WTC11 (cell line): Measurements from ENCODE around the gene GMIP. TPM values are rescaled to one million over a fixed set of nuclear protein-coding genes. Genes with fewer than 3 reads are reported as not detected.

ENCODE experiments used
- ATAC-seq: fragments of 200-7000 bp; cut with Tn5 transposase; 2 replicates; pipeline ENCODE4 v1.10.0; 2021; ENCODE audit warnings: mild to moderate bottlenecking, moderate library complexity
- CTCF ChIA-PET: fragments of 300-600 bp; sonication (Branson Sonifier 250); formaldehyde crosslinking; loops from one replicate; lab custom pipeline; 2021; ENCODE audit warnings: antibody characterized with exemption; lab: Charles Lee
- POLR2A ChIA-PET: fragments of 350-600 bp; sonication (Branson Sonifier 250); formaldehyde crosslinking; loops from one replicate; lab custom pipeline; 2021; ENCODE audit warnings: antibody characterized with exemption; lab: Charles Lee
- DNase-seq: peaks from one replicate; pipeline ENCODE4 v3.0.0; 2021; ENCODE audit warnings: low spot score
- H3K27ac Mint-ChIP-seq: 2 replicates; pipeline ENCODE4 v1.8.0; 2021; ENCODE audit warnings: mixed read lengths
- H3K27me3 Mint-ChIP-seq: 2 replicates; pipeline ENCODE4 v1.8.0; 2021; ENCODE audit warnings: low read depth, mild to moderate bottlenecking, moderate library complexity, mixed read lengths
- H3K36me3 Mint-ChIP-seq: 2 replicates; pipeline ENCODE4 v1.8.0; 2021; ENCODE audit warnings: mixed read lengths
- H3K4me1 Mint-ChIP-seq: 2 replicates; pipeline ENCODE4 v1.8.0; 2022; ENCODE audit warnings: mixed read lengths
- H3K4me3 Mint-ChIP-seq: 2 replicates; pipeline ENCODE4 v1.8.0; 2021; ENCODE audit warnings: mild to moderate bottlenecking, moderate library complexity, mixed read lengths
- H3K9me3 Mint-ChIP-seq: 2 replicates; pipeline ENCODE4 v1.8.0; 2021; ENCODE audit warnings: mixed read lengths
- ARID4B ChIP-seq: sonication (generic); formaldehyde crosslinking; IDR thresholded peaks from 2 replicates; pipeline ENCODE4 v1.8.0; 2023; ENCODE audit warnings: missing genetic modification reagents, mild to moderate bottlenecking, borderline replicate concordance
- ATF2 ChIP-seq: sonication (generic); formaldehyde crosslinking; IDR thresholded peaks from 2 replicates; pipeline ENCODE4 v1.8.1; 2022; ENCODE audit warnings: low read depth, missing genetic modification reagents, borderline replicate concordance
- FOXK1 ChIP-seq: sonication (generic); formaldehyde crosslinking; IDR thresholded peaks from 2 replicates; pipeline ENCODE4 v1.8.0; 2022; ENCODE audit warnings: mild to moderate bottlenecking, moderate library complexity, missing genetic modification reagents
- GABPB1 ChIP-seq: sonication (generic); formaldehyde crosslinking; IDR thresholded peaks from 2 replicates; pipeline ENCODE4 v1.8.1; 2023; ENCODE audit warnings: mild to moderate bottlenecking, missing genetic modification reagents
- GRHL2 ChIP-seq: fragments of 250-450 bp; sonication (Bioruptor Pico); IDR thresholded peaks from 2 replicates; pipeline ENCODE4 v1.8.0; 2022; ENCODE audit warnings: mild to moderate bottlenecking, moderate library complexity; ENCODE audit not compliant: insufficient replicate concordance, severe bottlenecking
- HMGA2 ChIP-seq: fragments of 250-450 bp; sonication (Bioruptor Pico); IDR thresholded peaks from 2 replicates; pipeline ENCODE4 v1.4.0; 2021; ENCODE audit warnings: mild to moderate bottlenecking, moderate library complexity
- HMGXB4 ChIP-seq: sonication (generic); formaldehyde crosslinking; IDR thresholded peaks from 2 replicates; pipeline ENCODE4 v1.8.1; 2023; ENCODE audit warnings: mild to moderate bottlenecking, moderate library complexity, missing genetic modification reagents
- NR3C1 ChIP-seq: sonication (generic); formaldehyde crosslinking; conservative IDR thresholded peaks from 2 replicates; pipeline ENCODE4 v1.8.1; 2023; ENCODE audit warnings: low read depth, mild to moderate bottlenecking, missing genetic modification reagents
- OVOL2 ChIP-seq: fragments of 250-450 bp; sonication (Bioruptor Pico); IDR thresholded peaks from 2 replicates; pipeline ENCODE4 v1.9.0; 2021; ENCODE audit warnings: mild to moderate bottlenecking, borderline replicate concordance
- SOX15 ChIP-seq: fragments of 250-450 bp; sonication (Bioruptor Pico); IDR thresholded peaks from 2 replicates; pipeline ENCODE4 v1.9.0; 2021; ENCODE audit warnings: mild to moderate bottlenecking
- STAT6 ChIP-seq: sonication (generic); formaldehyde crosslinking; conservative IDR thresholded peaks from 2 replicates; pipeline ENCODE4 v1.8.1; 2023; ENCODE audit warnings: mild to moderate bottlenecking, low read depth, missing genetic modification reagents, moderate library complexity
- ZNF232 ChIP-seq: sonication (generic); formaldehyde crosslinking; IDR thresholded peaks from 2 replicates; pipeline ENCODE4 v1.8.0; 2022; ENCODE audit warnings: mild to moderate bottlenecking, missing genetic modification reagents
- ZNF425 ChIP-seq: fragments of 250-450 bp; sonication (Bioruptor Pico); conservative IDR thresholded peaks from 2 replicates; pipeline ENCODE4 v1.9.0; 2021; ENCODE audit warnings: mild to moderate bottlenecking
- total RNA-seq: library from RNA; stranded (reverse); gene quantifications from 3 replicates; pipeline ENCODE4 v1.2.3, GENCODE V29; 2021

The GMIP gene
- total RNA-seq, 1 experiment from 2014 or later, result 23.0 TPM

GRCh38 chr19:19651076-19651475 lies 7.6 kb upstream of the GMIP start (continued):
- TF ChIP-seq ZNF425, result no peak
- no peak for TF ChIP-seq GABPB1 (CRISPR knock-in tag)
- TF ChIP-seq GRHL2 (CRISPR knock-in tag), result no peak
- TF ChIP-seq ARID4B, result no peak
- TF ChIP-seq HMGA2 (CRISPR knock-in tag), result no peak
- no peak for TF ChIP-seq STAT6 (CRISPR knock-in tag)
- TF ChIP-seq SOX15, result no peak
- TF ChIP-seq OVOL2 (CRISPR knock-in tag), result no peak

- H3K9me3 Mint-ChIP-seq, result no peaks in the 10 kb centered on the region
- CTCF ChIA-PET, result interaction anchor here (0.8 to 1.2 kb wide), 2 partner anchors 96 to 97 kb away, joined by 3 to 4 read pairs; no protein-coding TSS in a partner anchor
- H3K27ac Mint-ChIP-seq, result no peak overlapping the region
- peaks cover 51% of the 10 kb centered on the region for H3K36me3 Mint-ChIP-seq
- TF ChIP-seq ATF2 (CRISPR knock-in tag) (no peak), GRHL2 (CRISPR knock-in tag) (no peak), FOXK1 (CRISPR knock-in tag) (no peak), HMGXB4 (CRISPR knock-in tag) (no peak), NR3C1 (CRISPR knock-in tag) (no peak), STAT6 (CRISPR knock-in tag) (no peak), ZNF232 (CRISPR knock-in tag) (no peak)
- ATAC-seq (no peak), DNase-seq (no peak)
- no peaks in the 10 kb centered on the region for H3K27me3 Mint-ChIP-seq
- H3K4me3 Mint-ChIP-seq, result no peak overlapping the region
- no peaks in the 10 kb centered on the region for H3K4me1 Mint-ChIP-seq
- POLR2A ChIA-PET, result no interaction called here
Measured at GRCh38 chr19:19650331-19650730, 6.9 kb upstream of the GMIP start.
